GM10266 (cell line): Measurements from ENCODE around the gene ORAI3.

Experiments used
- DNase-seq: peaks from one replicate; pipeline ENCODE4 v3.0.0; 2012; ENCODE audit errors: extremely low spot score
- CTCF ChIP-seq: IDR thresholded peaks from 2 replicates; pipeline ENCODE4 v1.5.1; 2012; ENCODE audit warnings: mild to moderate bottlenecking, low read depth; ENCODE audit not compliant: control insufficient read depth, insufficient read depth; ENCODE audit errors: missing control alignments

ORAI3 gene

GRCh38 chr16:30924076-30924912 is 24.6 kb upstream of the ORAI3 start:
- peak; percentile 80 for DNase-seq
- TF ChIP-seq CTCF = no peak

DNA sequence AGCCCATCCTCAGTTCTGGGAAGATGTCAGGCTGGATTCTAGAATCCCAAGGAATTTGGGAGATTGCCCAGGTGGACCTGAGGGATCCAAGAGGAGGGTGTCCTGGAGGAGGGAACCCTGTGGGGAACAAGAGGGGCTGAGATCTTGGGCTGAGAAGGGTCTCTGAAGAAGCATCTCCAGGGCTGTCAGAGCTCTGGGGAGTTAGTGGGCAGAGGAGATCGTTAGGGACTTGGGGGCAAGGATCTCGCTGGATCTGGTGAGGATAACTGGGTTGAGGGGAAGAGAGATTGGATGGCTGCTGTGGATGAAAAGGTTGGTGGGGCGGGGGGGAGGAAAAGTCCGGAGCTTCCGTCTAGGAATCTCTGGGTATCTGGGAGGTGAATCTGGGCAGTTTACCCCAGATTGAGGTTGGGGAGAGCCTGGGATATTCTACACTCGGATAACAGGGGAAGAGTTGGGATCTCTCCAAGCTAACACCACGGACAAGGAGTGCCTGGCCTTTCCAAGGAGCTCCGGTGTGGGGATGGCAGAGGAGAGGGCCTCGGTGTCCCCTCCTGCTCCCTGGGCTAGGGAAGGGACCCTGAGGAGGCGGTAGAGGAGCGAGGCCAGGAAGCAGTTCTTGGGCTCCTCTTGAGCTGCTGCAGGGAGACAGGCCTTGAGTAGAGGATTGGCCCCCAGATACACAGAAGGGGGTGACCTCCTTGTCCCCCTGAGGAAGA is 23.8 kb upstream of the ORAI3 start:
- DNase-seq = no peak
- TF ChIP-seq CTCF = no peak

DNA sequence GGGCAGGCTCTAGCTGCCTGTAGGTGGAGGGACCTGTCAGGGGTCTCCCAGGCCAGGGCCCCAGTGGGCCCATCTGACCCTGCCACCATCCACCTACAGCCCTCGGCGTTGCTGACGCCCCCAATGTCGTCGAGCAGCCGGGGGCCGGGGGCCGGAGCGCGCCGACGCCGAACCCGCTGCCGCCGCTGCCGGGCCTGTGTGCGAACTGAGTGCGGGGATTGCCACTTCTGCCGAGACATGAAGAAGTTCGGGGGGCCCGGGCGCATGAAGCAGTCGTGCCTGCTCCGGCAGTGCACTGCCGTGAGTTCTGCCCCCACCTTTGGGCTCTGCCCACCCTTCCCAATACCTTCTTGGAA is 23.3 kb upstream of the ORAI3 start:
- no peak for TF ChIP-seq CTCF
- DNase-seq = no peak

DNA sequence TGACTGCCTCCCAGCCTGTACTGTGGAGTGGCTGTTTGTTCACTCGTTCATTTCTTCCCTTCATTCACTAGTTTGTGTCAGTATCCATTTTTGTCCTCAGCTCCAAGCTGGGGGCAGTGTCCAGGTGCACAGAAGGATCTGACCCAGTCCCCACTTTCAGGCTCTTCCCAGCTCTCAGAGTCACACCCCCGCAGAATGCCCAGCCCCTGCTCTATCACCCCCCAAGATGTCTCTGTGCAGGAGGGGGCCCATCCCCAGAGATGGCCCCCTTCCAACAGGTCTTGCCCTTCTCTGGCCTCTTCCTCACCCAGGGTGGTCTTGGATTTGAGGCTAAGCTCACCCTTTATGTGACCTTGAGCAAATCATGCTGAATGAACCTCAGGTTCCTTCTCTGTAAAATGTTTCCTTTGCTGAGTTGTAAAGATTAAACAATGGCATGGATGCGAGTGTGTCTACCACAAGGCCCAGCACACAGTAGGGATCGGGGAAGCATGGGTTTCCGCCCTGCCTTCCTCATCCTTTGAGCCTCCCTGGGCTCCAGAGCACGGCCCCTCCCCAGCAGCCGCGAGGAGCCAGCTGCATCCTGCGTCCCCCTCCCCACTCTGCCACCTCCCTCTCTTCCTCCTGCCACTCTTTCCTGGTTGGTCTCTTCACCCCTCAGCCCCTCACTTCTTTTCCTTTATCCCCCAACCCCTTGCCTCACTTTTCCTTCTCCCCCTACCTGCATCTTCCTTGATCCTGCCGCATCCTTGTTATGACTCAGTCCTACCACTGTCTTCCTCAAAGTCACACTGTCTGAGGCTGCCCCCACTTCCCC is 22.7 kb upstream of the ORAI3 start:
- DNase-seq = no peak
- no peak for TF ChIP-seq CTCF

- no peak for TF ChIP-seq CTCF
- DNase-seq = no peak
Observed at GRCh38 chr16:30926937-30927788, 21.7 kb upstream of the ORAI3 start.

- no peak for TF ChIP-seq CTCF
- DNase-seq = peak; percentile 68
Observed at GRCh38 chr16:30927789-30928378, 21.0 kb upstream of the ORAI3 start.
